Thymus (tissue), 14 donors: ENCODE measurements around the gene SYT14. TPM values are rescaled to one million over a fixed set of nuclear protein-coding genes. Genes with fewer than 3 reads are reported as not detected.
"Not testable (repeated sequence)": the region's sequence is repeated elsewhere in the genome, so short reads cannot be mapped to it uniquely, and the experiment has no call there.

Source experiments
- DNase-seq, 9 donors: peaks; one replicate each; pipeline ENCODE4 v3.0.0-alpha.2; 2013; ENCODE audit warnings: low spot score in 9 of 9, low read depth in 6 of 9, missing footprints in 1 of 9
- H3K27ac ChIP-seq, 2 donors: one replicate each; pipeline ENCODE4 v1.5.1; 2013; ENCODE audit warnings: control low read depth in 1 of 2, low read depth in 1 of 2, low read length in 1 of 2, mild to moderate bottlenecking in 1 of 2, moderate library complexity in 1 of 2
- H3K27me3 ChIP-seq, 2 donors: one replicate each; pipeline ENCODE4 v1.5.1; 2013; ENCODE audit warnings: low read length in 1 of 2; ENCODE audit not compliant: control insufficient read depth in 2 of 2, insufficient read depth in 1 of 2
- H3K36me3 ChIP-seq, 2 donors: one replicate each; pipeline ENCODE4 v1.5.1; 2013; ENCODE audit warnings: low read length in 1 of 2, mild to moderate bottlenecking in 1 of 2, moderate library complexity in 1 of 2; ENCODE audit not compliant: control insufficient read depth in 2 of 2, insufficient read depth in 2 of 2
- H3K4me1 ChIP-seq, 2 donors: one replicate each; pipeline ENCODE4 v1.5.1; 2013; ENCODE audit warnings: low read length in 2 of 2; ENCODE audit not compliant: control insufficient read depth in 2 of 2, insufficient read depth in 2 of 2
- H3K4me3 ChIP-seq, 2 donors: one replicate each; pipeline ENCODE4 v1.5.1; 2013; ENCODE audit warnings: low read length in 2 of 2, control low read depth in 1 of 2, mild to moderate bottlenecking in 1 of 2
- H3K9me3 ChIP-seq, 2 donors: one replicate each; pipeline ENCODE4 v1.5.1; 2013; ENCODE audit warnings: low read length in 1 of 2, mild to moderate bottlenecking in 1 of 2; ENCODE audit not compliant: control insufficient read depth in 2 of 2, insufficient read depth in 1 of 2
- WGBS: extraction: QIAGEN DNeasy Blood & Tissue Kit; methylation state at CpG from one replicate; pipeline ENCODE4 v1.1.7; 2013; 5-methylcytosine and 5-hydroxymethylcytosine counted together
- long read RNA-seq, 10 donors: transcript quantifications; one replicate each; lab custom pipeline, GENCODE V29; 2026
- polyA plus RNA-seq: library from polyadenylated mRNA; stranded (reverse); fragments of 200-250 nt; gene quantifications from one replicate; pipeline ENCODE4 v1.2.3, GENCODE V29; 2013
- total RNA-seq: library from RNA; stranded (reverse); fragments of 120-200 nt; gene quantifications from one replicate; pipeline ENCODE4 v1.2.4, GENCODE V29; 2013
- donor health status: healthy.

Gene SYT14
- total RNA-seq: 0.05 TPM
- 0.16 TPM for polyA plus RNA-seq
- long read RNA-seq, donor 1: 0 reads
- long read RNA-seq, donor 2: 0 reads
- long read RNA-seq, donor 3: 0 reads
- long read RNA-seq, donor 4: 0 reads
- long read RNA-seq, donor 5: 0 reads
- long read RNA-seq, donor 6: 0 reads
- long read RNA-seq, donor 7: 0 reads
- long read RNA-seq, donor 8: 0 reads
- long read RNA-seq, donor 9: 0 reads
- long read RNA-seq, donor 10: 0 reads

GRCh38 chr1:209937996-209938959, at the start of gene SYT14:
Gene SYT14 (plus strand): TSS chr1:209938217. CDS start chr1:209938265, 48 bp downstream.
- H3K36me3 ChIP-seq: no peaks in the 10 kb centered on the region
- no peak within 1 kb of the TSS for H3K27ac ChIP-seq
- H3K4me1 ChIP-seq: peaks cover 0 to 4% of the 10 kb centered on the region in 2 donors
- H3K4me3 ChIP-seq: peak within 1 kb of the TSS in 1 of 2 donors; percentile 47
- peaks cover 23 to 28% of the 10 kb centered on the region in 2 donors for H3K27me3 ChIP-seq
- no peaks in the 10 kb centered on the region for H3K9me3 ChIP-seq
- WGBS: 4% methylated on average over 97 of the region's 98 CpGs
- peak in 2 of 9 donors; percentile 1 to 7 for DNase-seq

- not testable (repeated sequence) for H3K27me3 ChIP-seq, DNase-seq, H3K9me3 ChIP-seq, H3K27ac ChIP-seq, H3K4me3 ChIP-seq, H3K4me1 ChIP-seq, H3K36me3 ChIP-seq
- WGBS: 95% methylated on average over 31 of the region's 31 CpGs
Observed at GRCh38 chr1:209888291-209889076, 49.5 kb upstream of the SYT14 start.

GRCh38 chr1:209889077-209889418, 49.0 kb upstream of the SYT14 start:
- Histone ChIP-seq H3K4me1 (no peaks in the 10 kb centered on the region), H3K9me3 (no peaks in the 10 kb centered on the region)
- DNase-seq: no peak

GRCh38 chr1:209890641-209891330, 47.2 kb upstream of the SYT14 start:
- Histone ChIP-seq H3K27ac (no peak overlapping the region), H3K27me3 (no peaks in the 10 kb centered on the region), H3K36me3 (no peaks in the 10 kb centered on the region), H3K4me1 (no peaks in the 10 kb centered on the region), H3K4me3 (no peak overlapping the region), H3K9me3 (no peaks in the 10 kb centered on the region)
- no peak for DNase-seq
- 93% methylated on average over 3 of the region's 3 CpGs for WGBS

More at GRCh38 chr1:209889077-209889418, 49.0 kb upstream of the SYT14 start:
- Histone ChIP-seq H3K4me3 (no peak overlapping the region), H3K27ac (no peak overlapping the region), H3K27me3 (no peaks in the 10 kb centered on the region), H3K36me3 (no peaks in the 10 kb centered on the region)
- 97% methylated on average over 35 of the region's 35 CpGs for WGBS

GRCh38 chr1:209893751-209894150, 44.3 kb upstream of the SYT14 start:
- Histone ChIP-seq H3K4me3 (no peak overlapping the region), H3K27ac (no peak overlapping the region), H3K9me3 (no peaks in the 10 kb centered on the region), H3K4me1 (no peaks in the 10 kb centered on the region), H3K36me3 (no peaks in the 10 kb centered on the region), H3K27me3 (no peaks in the 10 kb centered on the region)
- DNase-seq: no peak
- WGBS: 98% methylated on average over 6 of the region's 6 CpGs

GRCh38 chr1:209895709-209896108, 42.3 kb upstream of the SYT14 start:
- Histone ChIP-seq H3K9me3 (no peaks in the 10 kb centered on the region), H3K4me1 (no peaks in the 10 kb centered on the region), H3K36me3 (no peaks in the 10 kb centered on the region), H3K27ac (no peak overlapping the region), H3K27me3 (no peaks in the 10 kb centered on the region), H3K4me3 (no peak overlapping the region)
- WGBS: 62% methylated on average over 4 of the region's 4 CpGs
- no peak for DNase-seq

GRCh38 chr1:209896346-209896745, 41.7 kb upstream of the SYT14 start:
- WGBS: 94% methylated on average over 4 of the region's 4 CpGs
- Histone ChIP-seq H3K4me3 (no peak overlapping the region), H3K4me1 (no peaks in the 10 kb centered on the region), H3K27ac (no peak overlapping the region), H3K27me3 (no peaks in the 10 kb centered on the region), H3K9me3 (no peaks in the 10 kb centered on the region), H3K36me3 (no peaks in the 10 kb centered on the region)
- DNase-seq: no peak

- 90% methylated on average over 6 of the region's 6 CpGs for WGBS
- H3K9me3 ChIP-seq, H3K27ac ChIP-seq, H3K4me3 ChIP-seq, DNase-seq, H3K4me1 ChIP-seq, H3K36me3 ChIP-seq, H3K27me3 ChIP-seq: not testable (repeated sequence)
Observed at GRCh38 chr1:209898271-209898670, 39.7 kb upstream of the SYT14 start.
